Astrocyte (in vitro differentiated cells and primary cell): ENCODE data around the gene SLCO4A1. TPM values are rescaled to one million over a fixed set of nuclear protein-coding genes. Genes with fewer than 3 reads are reported as not detected.

Experiments
- DNase-seq: peaks from one replicate; pipeline ENCODE4 v3.0.0-alpha.2; 2010; ENCODE audit warnings: low read depth
- FAIRE-seq: peaks from 2 replicates; lab custom pipeline; 2011; peaks lifted over from hg19 to GRCh38; lab: Jason Lieb, UNC
- H2AFZ ChIP-seq: 2 replicates; pipeline ENCODE4 v1.6.0; 2012; ENCODE audit warnings: low read depth, low read length, inconsistent platforms
- H3K27ac ChIP-seq: 2 replicates; pipeline ENCODE4 v1.5.1; 2011; ENCODE audit warnings: low read depth, low read length, inconsistent platforms
- H3K27me3 ChIP-seq: 2 replicates; pipeline ENCODE4 v1.6.0; 2011; ENCODE audit warnings: low read length, inconsistent platforms; ENCODE audit not compliant: insufficient read depth
- H3K36me3 ChIP-seq: 2 replicates; pipeline ENCODE4 v1.5.1; 2011; ENCODE audit warnings: low read length, inconsistent platforms; ENCODE audit not compliant: insufficient read depth
- H3K4me1 ChIP-seq: 2 replicates; pipeline ENCODE4 v1.5.1; 2011; ENCODE audit warnings: low read length, inconsistent platforms; ENCODE audit not compliant: insufficient read depth
- H3K4me2 ChIP-seq: 2 replicates; pipeline ENCODE4 v1.6.0; 2012; ENCODE audit warnings: low read length, inconsistent platforms
- H3K4me3 ChIP-seq: 2 replicates; pipeline ENCODE4 v1.5.1; 2011; ENCODE audit warnings: low read depth, mild to moderate bottlenecking, low read length, inconsistent platforms; ENCODE audit not compliant: insufficient read depth
- H3K79me2 ChIP-seq: 2 replicates; pipeline ENCODE4 v1.6.0; 2012; ENCODE audit warnings: mild to moderate bottlenecking, low read length, inconsistent platforms; ENCODE audit not compliant: insufficient read depth
- H3K9ac ChIP-seq: 2 replicates; pipeline ENCODE4 v1.6.0; 2012; ENCODE audit warnings: mild to moderate bottlenecking, low read length, inconsistent platforms
- H3K9me3 ChIP-seq: 2 replicates; pipeline ENCODE4 v1.5.1; 2012; ENCODE audit warnings: low read depth, mild to moderate bottlenecking, low read length, inconsistent platforms; ENCODE audit not compliant: insufficient read depth
- H4K20me1 ChIP-seq: 2 replicates; pipeline ENCODE4 v1.6.0; 2012; ENCODE audit warnings: low read length, inconsistent platforms; ENCODE audit not compliant: insufficient read depth
- H3K27ac Mint-ChIP-seq: one replicate; pipeline ENCODE4 v1.8.0; 2021; ENCODE audit warnings: mild to moderate bottlenecking, mixed read lengths; ENCODE audit not compliant: unreplicated experiment
- H3K27me3 Mint-ChIP-seq: one replicate; pipeline ENCODE4 v1.8.0; 2021; ENCODE audit warnings: low read depth, mixed read lengths; ENCODE audit not compliant: unreplicated experiment
- H3K36me3 Mint-ChIP-seq: one replicate; pipeline ENCODE4 v1.8.0; 2021; ENCODE audit warnings: low read depth, mixed read lengths; ENCODE audit not compliant: unreplicated experiment
- H3K4me1 Mint-ChIP-seq: one replicate; pipeline ENCODE4 v1.8.0; 2021; ENCODE audit warnings: low read depth, mixed read lengths; ENCODE audit not compliant: unreplicated experiment
- H3K4me3 Mint-ChIP-seq: one replicate; pipeline ENCODE4 v1.8.0; 2021; ENCODE audit warnings: mild to moderate bottlenecking, moderate library complexity, mixed read lengths; ENCODE audit not compliant: unreplicated experiment
- H3K9me3 Mint-ChIP-seq: one replicate; pipeline ENCODE4 v1.8.0; 2021; ENCODE audit warnings: mild to moderate bottlenecking, mixed read lengths; ENCODE audit not compliant: unreplicated experiment
- EZH2 ChIP-seq: IDR thresholded peaks from 2 replicates; pipeline ENCODE4 v1.6.1; 2012; ENCODE audit warnings: mild to moderate bottlenecking, low read length, inconsistent platforms; ENCODE audit not compliant: insufficient read depth
- total RNA-seq: library from RNA; stranded (reverse); gene quantifications from 2 replicates; pipeline ENCODE4 v1.2.1, GENCODE V29; 2021
- TF ChIP-seq, protein P1 (sequence below): IDR thresholded peaks from 2 replicates; pipeline ENCODE4 v1.5.1; 2011; ENCODE audit warnings: low read depth, mild to moderate bottlenecking, inconsistent platforms, low read length, moderate library complexity; ENCODE audit not compliant: insufficient read depth

SLCO4A1 gene
- total RNA-seq, 1 donor from 2014 or later = 0.43 TPM

- no peak overlapping the region for H3K27ac ChIP-seq
- TF ChIP-seq, protein P1, sequence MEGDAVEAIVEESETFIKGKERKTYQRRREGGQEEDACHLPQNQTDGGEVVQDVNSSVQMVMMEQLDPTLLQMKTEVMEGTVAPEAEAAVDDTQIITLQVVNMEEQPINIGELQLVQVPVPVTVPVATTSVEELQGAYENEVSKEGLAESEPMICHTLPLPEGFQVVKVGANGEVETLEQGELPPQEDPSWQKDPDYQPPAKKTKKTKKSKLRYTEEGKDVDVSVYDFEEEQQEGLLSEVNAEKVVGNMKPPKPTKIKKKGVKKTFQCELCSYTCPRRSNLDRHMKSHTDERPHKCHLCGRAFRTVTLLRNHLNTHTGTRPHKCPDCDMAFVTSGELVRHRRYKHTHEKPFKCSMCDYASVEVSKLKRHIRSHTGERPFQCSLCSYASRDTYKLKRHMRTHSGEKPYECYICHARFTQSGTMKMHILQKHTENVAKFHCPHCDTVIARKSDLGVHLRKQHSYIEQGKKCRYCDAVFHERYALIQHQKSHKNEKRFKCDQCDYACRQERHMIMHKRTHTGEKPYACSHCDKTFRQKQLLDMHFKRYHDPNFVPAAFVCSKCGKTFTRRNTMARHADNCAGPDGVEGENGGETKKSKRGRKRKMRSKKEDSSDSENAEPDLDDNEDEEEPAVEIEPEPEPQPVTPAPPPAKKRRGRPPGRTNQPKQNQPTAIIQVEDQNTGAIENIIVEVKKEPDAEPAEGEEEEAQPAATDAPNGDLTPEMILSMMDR = no peak
- no peak for TF ChIP-seq EZH2
- no peak overlapping the region for H3K9ac ChIP-seq
- H3K4me1 Mint-ChIP-seq = peaks cover 18% of the 10 kb centered on the region
- H3K4me1 ChIP-seq = peaks cover 20% of the 10 kb centered on the region
- DNase-seq = no peak
- peaks cover 46% of the 10 kb centered on the region for H3K27me3 Mint-ChIP-seq
- H3K9me3 Mint-ChIP-seq = no peaks in the 10 kb centered on the region
- H3K27ac Mint-ChIP-seq = no peak overlapping the region
- H3K4me3 ChIP-seq = no peak overlapping the region
- no peaks in the 10 kb centered on the region for H3K36me3 Mint-ChIP-seq
- H3K4me3 Mint-ChIP-seq = no peak overlapping the region
- H2AFZ ChIP-seq = no peak overlapping the region
- H3K36me3 ChIP-seq = no peaks in the 10 kb centered on the region
- no peaks in the 10 kb centered on the region for H3K79me2 ChIP-seq
- H3K4me2 ChIP-seq = no peak overlapping the region
- no peaks in the 10 kb centered on the region for H3K9me3 ChIP-seq
- no peaks in the 10 kb centered on the region for H4K20me1 ChIP-seq
- no peak for FAIRE-seq
- H3K27me3 ChIP-seq = peaks cover 4% of the 10 kb centered on the region
Measured at GRCh38 chr20:62701161-62702012, 59.1 kb downstream of the SLCO4A1 start.

DNA sequence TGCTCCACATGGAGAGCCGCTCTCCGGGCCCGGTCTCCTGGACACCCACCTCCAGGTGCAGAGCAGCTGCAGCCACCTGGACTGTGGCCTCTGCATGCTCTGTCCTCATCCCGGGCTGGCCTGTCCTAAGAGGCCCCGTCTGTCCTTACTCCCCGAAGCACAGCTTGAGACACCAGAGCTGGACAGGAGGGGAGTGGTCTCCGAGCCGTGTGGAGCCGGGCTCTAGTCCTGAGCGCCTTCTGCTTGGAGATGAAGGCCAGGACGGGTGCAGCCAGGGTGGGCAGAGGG is 59.7 kb downstream of the SLCO4A1 start:
- H3K4me3 Mint-ChIP-seq = no peak overlapping the region
- no peak overlapping the region for H3K27ac Mint-ChIP-seq
- no peak overlapping the region for H3K4me2 ChIP-seq
- no peaks in the 10 kb centered on the region for H3K79me2 ChIP-seq
- H4K20me1 ChIP-seq = no peaks in the 10 kb centered on the region
- TF ChIP-seq EZH2 = no peak
- TF ChIP-seq, protein P1 = no peak
- H3K9me3 Mint-ChIP-seq = no peaks in the 10 kb centered on the region
- no peaks in the 10 kb centered on the region for H3K9me3 ChIP-seq
- H3K9ac ChIP-seq = no peak overlapping the region
- H3K4me3 ChIP-seq = no peak overlapping the region
- peaks cover 46% of the 10 kb centered on the region for H3K27me3 Mint-ChIP-seq
- H3K36me3 ChIP-seq = no peaks in the 10 kb centered on the region
- H3K27ac ChIP-seq = no peak overlapping the region
- FAIRE-seq = no peak
- H3K4me1 ChIP-seq = peaks cover 20% of the 10 kb centered on the region
- H2AFZ ChIP-seq = no peak overlapping the region
- H3K27me3 ChIP-seq = peaks cover 4% of the 10 kb centered on the region
- no peaks in the 10 kb centered on the region for H3K36me3 Mint-ChIP-seq
- no peak for DNase-seq
- H3K4me1 Mint-ChIP-seq = peaks cover 18% of the 10 kb centered on the region
